Measurements from ENCODE around the gene EAPP. TPM values are rescaled to one million over a fixed set of nuclear protein-coding genes. Genes with fewer than 3 reads are reported as not detected.

Gene EAPP
- total and polyA plus RNA-seq, 4 donors, result 25.4 to 92.6 (median 32.0) TPM

DNA sequence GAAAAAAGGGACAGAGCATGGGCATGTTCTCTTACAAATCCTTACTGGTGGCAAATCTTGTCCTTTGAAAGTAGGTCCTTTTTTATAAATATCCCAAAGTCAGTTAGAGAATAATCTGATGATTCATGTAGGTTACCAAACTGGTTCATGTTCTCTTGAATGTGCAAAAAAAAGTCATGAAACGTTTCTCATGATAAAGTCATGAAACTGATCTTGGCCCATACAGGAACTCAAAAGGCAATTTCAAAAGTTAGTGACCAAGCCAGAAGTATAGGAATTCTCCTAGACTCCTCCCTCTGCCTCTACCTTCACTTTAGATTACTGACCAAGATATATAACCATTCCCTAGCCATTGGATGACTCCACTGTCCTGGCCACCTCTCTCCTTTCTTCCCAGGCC lies 50.2 kb downstream of the EAPP start:
- Histone ChIP-seq H3K4me3 (no peak overlapping the region), H3K36me3 (ENCODE audit: control insufficient read depth in 4 of 4, insufficient read depth in 4 of 4, low read length in 4 of 4) (no peaks in the 10 kb centered on the region), H3K27me3 (ENCODE audit: control insufficient read depth in 3 of 3, insufficient read depth in 3 of 3, low read length in 2 of 3) (no peaks in the 10 kb centered on the region), H3K9ac (ENCODE audit: insufficient read depth in 1 of 2, low read length in 2 of 2) (no peak overlapping the region), H3K9me3 (ENCODE audit: control insufficient read depth in 4 of 4, insufficient read depth in 3 of 4, low read length in 3 of 4) (no peaks in the 10 kb centered on the region), H3K4me1 (ENCODE audit: control insufficient read depth in 5 of 5, insufficient read depth in 5 of 5, low read length in 5 of 5) (no peaks in the 10 kb centered on the region), H3K27ac (ENCODE audit: low read depth in 1 of 2, low read length in 1 of 2) (no peak overlapping the region)
- TF ChIP-seq CTCF (IDR thresholded peaks at IDR 0.05; ENCODE audit: control extremely low read depth, extremely low read depth), result no peak
- no peak for ATAC-seq (ENCODE audit: insufficient read depth, low FRiP score)
- DNase-seq, result no peak
- WGBS, 2 donors, result 9 to 31% methylated on average over 1 of the region's 1 CpG

GRCh38 chr14:34488528-34488927 lies 51.0 kb downstream of the EAPP start:
- H3K27ac ChIP-seq (ENCODE audit: low read depth in 1 of 2, low read length in 1 of 2), result no peak overlapping the region
- no peak overlapping the region for H3K9ac ChIP-seq (ENCODE audit: insufficient read depth in 1 of 2, low read length in 2 of 2)
- H3K36me3 ChIP-seq (ENCODE audit: control insufficient read depth in 4 of 4, insufficient read depth in 4 of 4, low read length in 4 of 4), result no peaks in the 10 kb centered on the region
- no peaks in the 10 kb centered on the region for H3K4me1 ChIP-seq (ENCODE audit: control insufficient read depth in 5 of 5, insufficient read depth in 5 of 5, low read length in 5 of 5)
- no peak for TF ChIP-seq CTCF (IDR thresholded peaks at IDR 0.05; ENCODE audit: control extremely low read depth, extremely low read depth)
- DNase-seq (no peak), ATAC-seq (ENCODE audit: insufficient read depth, low FRiP score) (no peak)
- H3K9me3 ChIP-seq (ENCODE audit: control insufficient read depth in 4 of 4, insufficient read depth in 3 of 4, low read length in 3 of 4), result no peaks in the 10 kb centered on the region
- no peak overlapping the region for H3K4me3 ChIP-seq
- no peaks in the 10 kb centered on the region for H3K27me3 ChIP-seq (ENCODE audit: control insufficient read depth in 3 of 3, insufficient read depth in 3 of 3, low read length in 2 of 3)
- WGBS, 2 donors, result 96 to 97% methylated on average over 7 of the region's 7 CpGs

DNA sequence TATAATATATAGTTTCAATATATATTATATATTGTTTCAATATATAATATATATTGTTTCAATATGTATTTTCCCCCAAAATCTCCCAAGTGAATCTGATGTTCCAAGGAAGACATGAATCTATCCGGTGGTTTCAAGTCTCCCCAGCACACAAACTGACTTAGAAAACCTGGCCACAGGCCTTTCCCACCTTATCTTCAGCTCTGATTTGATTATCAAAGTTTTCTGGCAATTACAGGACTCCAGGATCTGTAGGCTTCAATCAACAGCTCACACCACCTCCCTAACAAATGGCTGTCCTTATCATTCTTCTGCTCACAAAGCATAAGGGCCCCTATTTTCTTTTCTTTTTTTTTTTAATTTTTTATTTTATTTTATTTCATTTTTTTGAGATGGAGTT lies 54.8 kb downstream of the EAPP start:
- no peak overlapping the region for H3K9ac ChIP-seq (ENCODE audit: insufficient read depth in 1 of 2, low read length in 2 of 2)
- no peak overlapping the region for H3K4me3 ChIP-seq
- H3K27me3 ChIP-seq (ENCODE audit: control insufficient read depth in 3 of 3, insufficient read depth in 3 of 3, low read length in 2 of 3), result no peaks in the 10 kb centered on the region
- 96 to 100% methylated on average over 1 of the region's 1 CpG for WGBS, 2 donors
- no peak for TF ChIP-seq CTCF (IDR thresholded peaks at IDR 0.05; ENCODE audit: control extremely low read depth, extremely low read depth)
- no peak overlapping the region for H3K27ac ChIP-seq (ENCODE audit: low read depth in 1 of 2, low read length in 1 of 2)
- DNase-seq (no peak), ATAC-seq (ENCODE audit: insufficient read depth, low FRiP score) (no peak)
- no peaks in the 10 kb centered on the region for H3K36me3 ChIP-seq (ENCODE audit: control insufficient read depth in 4 of 4, insufficient read depth in 4 of 4, low read length in 4 of 4)
- no peaks in the 10 kb centered on the region for H3K4me1 ChIP-seq (ENCODE audit: control insufficient read depth in 5 of 5, insufficient read depth in 5 of 5, low read length in 5 of 5)
- H3K9me3 ChIP-seq (ENCODE audit: control insufficient read depth in 4 of 4, insufficient read depth in 3 of 4, low read length in 3 of 4), result no peaks in the 10 kb centered on the region

- H3K27me3 ChIP-seq (ENCODE audit: control insufficient read depth in 3 of 3, insufficient read depth in 3 of 3, low read length in 2 of 3), result no peaks in the 10 kb centered on the region
- H3K4me1 ChIP-seq (ENCODE audit: control insufficient read depth in 5 of 5, insufficient read depth in 5 of 5, low read length in 5 of 5), result no peaks in the 10 kb centered on the region
- no peak for DNase-seq
- no peak for ATAC-seq (ENCODE audit: insufficient read depth, low FRiP score)
- 71 to 84% methylated on average over 2 of the region's 2 CpGs for WGBS, 2 donors
- H3K4me3 ChIP-seq, result no peak overlapping the region
- no peaks in the 10 kb centered on the region for H3K9me3 ChIP-seq (ENCODE audit: control insufficient read depth in 4 of 4, insufficient read depth in 3 of 4, low read length in 3 of 4)
- no peak overlapping the region for H3K27ac ChIP-seq (ENCODE audit: low read depth in 1 of 2, low read length in 1 of 2)
- no peaks in the 10 kb centered on the region for H3K36me3 ChIP-seq (ENCODE audit: control insufficient read depth in 4 of 4, insufficient read depth in 4 of 4, low read length in 4 of 4)
- TF ChIP-seq CTCF (IDR thresholded peaks at IDR 0.05; ENCODE audit: control extremely low read depth, extremely low read depth), result no peak
- H3K9ac ChIP-seq (ENCODE audit: insufficient read depth in 1 of 2, low read length in 2 of 2), result no peak overlapping the region
Observed at GRCh38 chr14:34482463-34482862, 57.0 kb downstream of the EAPP start.

Data from lung (tissue), 12 donors.